GM04503 (cell line): ENCODE measurements around the gene ZNF329.
A peak's percentile ranks its signal among the peaks of the same experiment; 100 is the strongest.
"Not testable (repeated sequence)": the region's sequence is repeated elsewhere in the genome, so short reads cannot be mapped to it uniquely, and the experiment has no call there.

Experiments
- DNase-seq: peaks from one replicate; pipeline ENCODE4 v3.0.0-alpha.2; 2012; ENCODE audit warnings: low read depth

The ZNF329 gene

DNA sequence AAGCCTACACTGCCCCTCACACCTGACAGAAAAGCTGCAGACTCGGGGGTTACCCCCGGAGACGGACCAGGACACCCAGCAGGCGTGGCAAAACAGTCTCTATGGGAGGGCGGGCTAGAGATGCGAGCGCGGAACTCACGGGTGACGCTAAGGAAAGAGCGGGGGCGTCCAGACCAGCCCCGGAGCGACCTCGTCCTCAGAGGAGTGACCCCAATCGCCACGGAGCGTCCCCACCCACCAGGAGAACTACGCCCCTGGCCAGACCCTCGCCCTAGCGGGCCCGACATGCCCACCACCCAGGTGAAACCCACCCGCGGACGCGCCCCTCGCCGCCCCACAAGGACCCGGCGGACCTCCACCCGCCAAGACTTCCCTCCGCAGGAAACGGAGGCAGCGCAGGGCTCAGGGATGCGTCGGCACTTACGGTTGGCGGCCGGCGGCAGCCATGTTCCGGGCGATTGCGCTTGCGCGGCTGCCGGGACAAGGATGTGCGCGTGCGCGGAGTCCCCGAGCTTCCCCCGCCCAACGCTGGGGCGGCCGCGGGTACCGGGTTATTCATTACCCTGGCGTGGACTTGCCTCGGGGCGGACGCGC, at the start of gene ZNF329:
TSS of gene ZNF329 (minus strand) at position 462 of the 594 bp plus-strand sequence. CDS start 21,286 bp downstream, outside the sequence.
- DNase-seq = peak; percentile 13

DNA sequence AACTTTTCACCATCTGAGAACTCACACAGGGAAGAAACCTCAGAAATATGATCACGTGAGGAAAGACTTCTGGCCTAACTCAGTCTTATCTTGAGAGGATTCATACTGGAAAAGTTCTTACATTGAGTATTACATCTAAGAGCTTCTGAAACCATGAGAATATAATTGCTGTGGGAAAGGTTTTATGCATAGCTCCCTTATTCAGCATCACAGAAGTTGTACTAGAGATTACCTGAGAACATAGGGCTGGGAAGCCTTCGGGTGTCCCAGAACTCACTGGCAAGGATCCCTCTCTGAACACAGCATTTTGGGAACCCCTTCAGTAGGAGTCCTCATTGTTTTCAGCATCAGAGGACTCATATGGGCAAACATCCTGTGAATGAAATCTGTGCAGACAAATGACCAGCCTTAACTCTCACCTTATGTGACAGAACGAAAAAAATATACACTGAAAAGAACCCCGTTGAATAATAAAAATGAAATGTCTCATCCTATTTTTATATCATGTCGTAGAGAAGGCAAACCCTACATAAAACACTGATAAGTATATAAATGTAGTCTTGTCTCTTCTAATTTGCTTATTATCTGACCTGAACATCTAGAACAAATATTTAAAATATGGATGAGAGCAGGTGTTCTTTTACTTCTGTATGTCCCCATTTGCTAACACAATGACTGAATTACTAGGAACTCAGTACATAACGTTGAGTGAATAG, 46.5 kb upstream of the ZNF329 start:
- peak; percentile 3 for DNase-seq

DNA sequence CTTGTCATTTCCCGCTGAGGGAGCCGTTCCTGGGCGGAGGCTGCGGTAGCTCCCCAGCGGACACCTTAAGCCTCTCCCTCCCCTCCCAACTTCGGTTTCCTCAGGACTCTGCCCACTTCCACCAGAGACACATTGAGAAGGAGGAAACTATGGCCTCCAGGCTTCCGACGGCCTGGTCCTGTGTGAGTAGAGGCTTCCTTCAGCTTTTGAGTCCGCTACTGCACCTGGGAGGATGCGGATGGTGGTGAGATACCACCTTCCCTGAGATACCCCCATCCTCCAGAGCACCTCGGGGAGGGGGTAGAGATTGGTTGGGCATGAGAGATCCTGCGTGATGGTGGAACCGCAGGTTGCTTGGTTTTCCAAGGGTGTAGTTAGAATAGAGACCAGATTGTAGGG, 33.2 kb upstream of the ZNF329 start:
- no peak for DNase-seq

DNA sequence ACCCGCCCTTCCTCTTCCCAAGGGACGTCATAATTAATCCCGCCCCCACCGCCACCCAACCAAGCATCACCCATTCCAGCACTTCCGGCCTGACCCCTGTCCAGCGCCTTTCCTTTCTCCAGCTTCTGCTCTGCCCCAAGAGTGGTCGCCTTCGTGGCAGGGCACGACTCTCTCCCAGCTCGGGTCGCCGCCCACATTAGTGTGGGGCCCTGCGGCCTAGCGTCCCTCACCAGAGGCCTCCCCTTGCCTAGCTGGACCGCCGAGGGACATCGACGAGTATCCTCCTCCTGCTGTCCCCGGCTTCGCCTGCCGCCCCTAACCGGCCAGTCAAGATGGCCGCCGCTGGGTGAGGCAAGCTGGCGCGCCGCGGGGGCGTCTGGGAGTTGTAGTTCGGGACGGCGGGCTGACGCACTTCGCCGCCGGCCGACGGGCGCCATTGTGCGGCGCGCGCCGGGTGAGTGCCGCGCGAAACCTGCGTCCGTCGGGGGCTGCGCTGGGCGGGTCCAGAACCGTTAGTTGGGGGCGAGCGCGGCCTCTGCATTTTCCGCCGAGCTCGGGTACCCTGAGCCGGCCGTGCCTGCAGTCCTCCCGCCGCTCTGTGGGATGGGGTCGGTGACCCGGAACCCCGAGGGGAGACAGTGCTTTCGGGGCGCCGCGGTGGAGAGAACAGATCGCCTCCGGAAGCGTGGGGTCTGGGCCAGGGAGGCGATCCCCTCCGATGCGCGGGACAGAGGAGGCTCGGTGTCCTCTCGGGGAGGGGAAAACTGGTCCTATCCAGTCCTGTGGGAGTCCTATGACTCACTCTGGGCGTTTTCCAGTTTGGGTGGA, 32.6 kb upstream of the ZNF329 start, which contains the start of gene ZNF274:
TSS of gene ZNF274 (plus strand) at position 73 of the 828 bp plus-strand sequence. CDS start 905 bp downstream, outside the sequence.
- DNase-seq = peak; percentile 59

DNA sequence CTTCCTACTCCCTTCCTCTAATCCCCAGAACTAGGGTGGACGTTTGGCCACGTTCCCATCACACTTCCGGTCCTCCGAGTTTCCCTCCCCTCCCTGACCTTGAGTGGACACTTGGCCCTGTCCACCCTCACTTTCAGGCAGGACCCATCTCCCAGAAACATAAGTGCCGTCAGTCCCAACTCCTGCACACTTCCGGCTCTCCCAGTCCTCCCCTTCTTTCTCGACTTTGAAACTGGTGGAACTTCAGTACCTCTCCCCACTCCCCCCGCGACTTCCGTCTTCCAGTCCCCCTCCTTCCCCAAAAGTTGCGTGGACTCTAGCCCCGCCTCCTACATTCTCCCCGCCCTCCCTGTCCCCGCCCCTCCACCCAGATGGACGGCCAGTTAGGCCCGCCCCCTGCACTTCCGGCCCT, 32.0 kb upstream of the ZNF329 start:
- DNase-seq = no peak

DNA sequence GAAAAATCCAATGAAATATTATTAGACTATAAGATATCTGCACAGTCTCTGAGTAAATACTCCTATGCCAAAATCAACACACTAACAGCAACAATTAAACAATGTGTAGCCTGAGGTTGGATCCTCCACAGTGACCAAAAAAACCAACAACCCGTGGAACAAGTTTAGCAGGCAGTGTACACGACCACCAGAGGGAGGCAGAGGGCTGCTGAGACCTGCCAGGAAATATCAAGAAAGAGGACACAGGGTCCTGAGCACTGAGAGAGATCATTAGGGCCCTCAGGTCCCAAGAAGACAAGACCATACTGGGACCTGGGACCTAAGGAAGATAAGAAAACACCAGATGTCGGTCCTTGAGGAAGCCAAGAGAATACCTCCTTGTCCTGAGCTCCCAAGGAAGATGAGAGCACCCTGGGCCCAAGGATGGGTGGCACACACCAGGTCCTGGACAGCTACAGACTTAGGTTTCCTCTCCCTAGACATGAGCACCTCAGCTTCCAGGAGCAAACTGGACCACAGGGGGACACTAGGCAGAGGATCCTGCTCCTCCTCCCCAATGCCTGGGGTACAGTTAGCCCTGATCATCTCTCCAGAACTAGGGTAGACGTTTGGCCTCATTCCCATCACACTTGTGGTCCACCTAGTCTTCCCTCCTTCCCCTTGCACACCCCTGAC, 31.4 kb upstream of the ZNF329 start:
- no peak for DNase-seq

DNA sequence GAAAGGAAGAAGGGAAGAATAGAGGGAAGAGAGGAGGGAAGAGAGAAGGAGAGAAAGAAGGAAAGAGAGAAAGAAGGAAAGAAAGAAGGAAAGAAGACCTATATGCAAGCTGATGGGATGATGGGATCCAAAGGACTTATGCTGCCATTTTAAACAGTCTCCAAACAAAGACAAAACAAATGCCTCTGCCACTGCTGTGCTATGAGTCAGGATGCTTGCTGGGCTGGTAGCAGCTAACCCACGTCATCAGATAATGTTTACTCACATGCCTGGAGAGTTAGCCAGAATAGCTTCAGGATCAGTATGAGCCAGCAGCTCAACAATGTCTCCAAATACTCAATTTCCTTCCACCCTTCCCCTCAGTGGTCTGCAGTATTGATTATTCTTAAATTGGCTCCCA, 20.3 kb upstream of the ZNF329 start:
- no peak for DNase-seq

DNA sequence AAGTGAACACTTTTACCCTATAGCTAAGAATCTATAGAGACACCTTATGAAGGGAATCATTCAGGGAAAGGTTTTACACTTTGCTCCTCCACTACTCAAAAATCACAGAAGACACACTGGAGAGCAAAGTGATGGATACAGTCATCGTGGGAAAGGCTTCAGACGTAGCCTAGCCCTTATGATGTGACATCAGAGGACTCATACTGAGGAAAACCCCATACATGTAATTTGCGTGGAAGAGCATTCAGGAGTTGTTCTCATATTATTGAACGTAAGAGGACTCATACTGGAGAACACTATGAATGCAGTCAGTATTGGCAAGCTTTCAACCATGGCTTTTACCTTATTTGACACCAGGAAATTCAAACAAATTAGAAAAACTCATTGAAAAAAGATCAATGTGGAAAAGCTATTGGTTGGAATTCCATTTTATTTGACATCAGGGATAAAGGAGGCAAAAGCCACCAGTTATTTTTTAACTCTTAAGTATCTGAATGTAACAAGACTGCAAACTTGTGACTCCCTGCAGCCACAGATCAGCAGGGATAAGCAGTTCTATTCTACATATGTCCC, 16.2 kb upstream of the ZNF329 start:
- DNase-seq = no peak

DNA sequence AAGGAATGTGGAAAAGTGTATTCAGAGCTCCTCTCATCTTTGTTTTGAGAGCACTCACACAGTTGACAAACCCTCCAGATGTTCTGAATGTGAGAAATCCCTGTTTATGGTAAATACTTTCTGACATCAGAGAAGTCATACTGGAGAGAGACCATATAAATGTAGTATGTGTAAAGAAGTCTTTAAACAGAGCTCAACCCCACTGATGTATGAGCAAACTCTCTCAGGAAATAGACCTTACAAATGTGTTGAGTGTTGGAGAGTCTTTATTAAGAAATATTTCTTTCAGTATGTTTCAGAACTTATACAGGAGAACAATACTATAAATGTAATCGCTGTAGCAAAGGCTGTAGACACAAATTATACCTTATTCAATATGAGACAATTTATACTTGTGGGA, 15.7 kb upstream of the ZNF329 start:
- no peak for DNase-seq

DNA sequence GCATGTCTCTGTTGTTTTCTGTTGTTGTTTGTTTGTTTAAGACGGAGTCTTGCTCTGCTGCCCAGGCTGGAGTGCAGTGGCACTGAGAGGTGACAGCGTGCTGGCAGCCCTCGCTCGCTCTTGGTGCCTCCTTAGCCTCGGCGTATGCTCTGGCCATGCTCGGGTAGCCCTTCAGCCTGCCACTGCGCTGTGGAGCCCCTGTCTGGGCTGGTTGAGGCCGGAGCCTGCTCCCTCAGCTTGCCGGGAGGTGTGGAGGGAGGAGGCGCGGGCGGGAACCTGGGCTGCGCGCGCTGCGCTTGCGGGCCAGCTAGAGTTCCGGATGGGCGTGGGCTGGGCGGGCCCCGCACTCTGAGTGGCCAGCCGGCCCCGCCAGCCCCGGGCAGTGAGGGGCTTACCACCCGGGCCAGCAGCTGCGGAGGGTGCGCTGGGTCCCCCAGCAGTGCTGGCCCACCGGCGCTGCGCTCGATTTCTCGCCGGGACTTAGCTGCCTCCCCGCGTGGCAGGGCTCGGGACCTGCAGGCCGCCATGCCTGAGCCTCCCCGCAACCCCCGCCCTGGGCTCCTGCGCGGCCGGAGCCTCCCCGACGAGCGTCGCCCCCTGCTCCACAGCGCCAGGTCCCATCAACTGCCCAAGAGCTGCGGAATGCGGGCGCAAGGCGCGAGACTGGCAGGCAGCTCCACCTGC, 6.6 kb upstream of the ZNF329 start:
- no peak for DNase-seq

DNA sequence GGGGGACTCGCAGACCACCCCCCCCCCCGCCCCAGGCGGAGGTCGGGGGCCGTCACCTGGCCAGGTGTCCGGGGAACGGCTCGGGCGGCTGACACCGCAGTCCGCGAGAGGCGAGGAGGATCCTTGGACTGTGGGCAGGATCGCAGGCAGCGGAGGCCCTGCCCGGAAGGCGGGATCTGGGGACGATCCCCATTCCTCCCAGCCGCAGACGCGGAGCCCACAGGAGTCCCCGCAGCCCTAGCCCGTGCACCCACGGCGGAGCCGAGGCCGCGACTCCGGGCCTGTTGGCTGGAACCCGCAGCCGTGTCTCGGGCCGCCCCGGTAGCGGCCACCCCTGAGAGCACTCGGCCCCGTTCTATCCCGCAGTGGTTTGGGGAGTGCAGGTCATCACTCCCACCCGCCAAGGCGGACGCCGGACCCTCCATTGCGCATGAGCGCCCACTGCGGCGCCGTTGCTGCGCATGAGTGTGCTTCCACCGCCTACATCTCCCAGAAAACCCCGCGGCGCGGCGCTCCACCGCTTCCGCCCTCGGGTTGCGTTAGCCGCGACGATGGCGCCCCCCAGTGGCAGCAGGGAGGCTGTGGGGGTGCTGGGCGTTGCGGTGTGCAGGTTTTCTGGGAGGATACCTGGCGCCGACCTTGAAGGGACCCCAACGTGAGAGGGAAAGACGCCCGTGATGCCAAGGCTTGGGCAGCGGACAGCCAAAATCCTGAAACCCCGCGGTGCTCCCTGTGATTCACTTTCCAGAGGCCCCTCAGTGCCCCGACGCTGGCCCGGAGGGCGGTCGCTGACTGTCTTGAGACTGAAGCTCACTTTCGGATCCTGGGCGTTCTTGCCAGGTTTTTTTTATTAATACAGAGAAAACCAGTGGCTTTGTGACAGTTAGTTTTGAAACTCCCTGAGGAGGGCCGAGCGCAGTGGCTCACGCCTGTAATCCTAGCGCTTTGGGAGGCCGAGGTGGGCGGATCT, 4.4 kb upstream of the ZNF329 start:
- DNase-seq = peak; percentile 65

DNA sequence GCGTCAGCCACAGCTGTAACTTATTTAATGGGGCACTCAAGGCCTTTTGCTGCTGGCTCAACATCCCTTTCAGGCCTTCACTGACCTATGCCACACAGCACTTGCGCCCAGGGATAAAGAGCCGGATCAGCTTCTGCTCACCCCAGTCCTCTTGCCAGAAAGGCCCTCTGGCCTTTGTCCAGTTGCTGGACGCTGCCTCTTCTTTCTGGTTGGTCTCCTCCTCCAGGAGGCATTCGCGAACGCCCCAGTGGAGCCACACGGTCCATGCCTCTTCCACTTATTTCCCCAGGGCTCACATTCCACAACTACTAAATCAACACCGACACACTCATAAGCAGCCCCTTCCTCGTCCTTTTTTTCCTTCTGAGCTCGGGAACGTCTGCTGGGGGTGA, 3.7 kb upstream of the ZNF329 start:
- DNase-seq = peak; percentile 18

DNA sequence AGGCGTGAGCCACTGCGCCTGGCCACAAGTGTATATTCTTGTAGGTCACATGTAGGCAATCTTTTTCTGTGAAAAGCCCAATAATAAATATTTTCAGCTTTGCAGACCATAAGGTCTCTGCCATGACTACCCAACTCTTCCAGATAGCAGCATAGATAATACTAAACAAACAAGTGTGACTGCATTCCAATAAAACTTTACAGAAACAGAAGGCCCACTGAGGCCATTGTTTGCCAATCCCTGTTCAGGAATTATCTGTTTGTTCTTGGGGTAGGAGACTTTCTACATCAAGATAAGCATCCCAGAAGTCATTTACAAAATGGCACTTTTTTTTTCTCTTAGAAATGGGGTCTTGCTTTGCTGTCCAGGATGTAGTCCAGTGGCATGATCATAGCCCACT, 2.8 kb upstream of the ZNF329 start:
- no peak for DNase-seq

DNA sequence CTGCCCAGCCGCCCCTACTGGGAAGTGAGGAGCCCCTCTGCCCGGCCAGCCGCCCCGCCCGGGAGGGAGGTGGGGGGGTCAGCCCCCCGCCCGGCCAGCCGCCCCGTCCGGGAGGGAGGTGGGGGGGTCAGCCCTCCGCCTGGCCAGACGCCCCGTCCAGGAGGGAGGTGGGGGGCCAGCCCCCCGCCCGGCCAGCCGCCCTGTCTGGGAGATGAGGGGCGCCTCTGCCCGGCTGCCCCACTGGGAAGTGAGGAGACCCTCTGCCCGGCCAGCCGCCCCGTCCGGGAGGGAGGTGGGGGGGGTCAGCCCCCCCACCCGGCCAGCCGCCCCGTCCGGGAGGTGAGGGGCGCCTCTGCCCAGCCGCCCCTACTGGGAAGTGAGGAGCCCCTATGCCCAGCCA, 3.1 kb downstream of the ZNF329 start:
- not testable (repeated sequence) for DNase-seq

DNA sequence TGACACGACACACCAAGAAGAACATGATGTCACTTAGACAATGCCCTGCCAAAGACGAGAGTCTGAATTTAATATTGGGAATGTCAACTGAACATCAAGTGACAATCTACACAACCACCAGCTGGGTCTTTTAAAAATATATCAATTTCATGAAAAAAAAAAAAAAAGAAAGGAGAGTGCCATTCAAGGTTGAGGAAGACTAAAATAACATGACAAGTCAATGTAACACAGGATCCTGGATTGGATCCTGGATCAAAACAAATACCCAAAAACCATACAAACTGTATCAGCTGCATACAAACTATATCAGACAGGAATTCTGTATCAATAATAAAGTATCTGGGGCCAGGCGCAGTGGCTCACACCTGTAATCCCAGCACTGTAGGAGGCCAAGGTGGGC, 4.7 kb downstream of the ZNF329 start:
- no peak for DNase-seq

DNA sequence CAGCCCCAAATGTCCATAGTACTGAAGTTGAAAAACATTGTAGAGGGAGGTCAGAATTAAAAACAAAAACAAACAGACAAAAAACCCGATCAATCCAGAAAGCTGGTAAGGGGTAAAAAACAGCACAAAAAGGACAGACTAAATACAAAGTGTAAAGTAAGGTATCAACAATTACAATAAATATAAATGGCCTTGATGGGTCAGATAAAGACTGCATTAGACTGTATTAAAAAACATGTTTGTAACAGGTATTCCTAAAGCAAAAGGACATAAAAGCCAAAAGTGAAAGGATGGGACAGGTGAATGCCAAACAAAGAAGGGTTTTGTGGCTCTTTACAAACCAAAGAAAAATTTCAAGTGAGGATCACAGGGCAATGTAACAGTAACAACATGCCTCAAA, 16.3 kb downstream of the ZNF329 start:
- no peak for DNase-seq

DNA sequence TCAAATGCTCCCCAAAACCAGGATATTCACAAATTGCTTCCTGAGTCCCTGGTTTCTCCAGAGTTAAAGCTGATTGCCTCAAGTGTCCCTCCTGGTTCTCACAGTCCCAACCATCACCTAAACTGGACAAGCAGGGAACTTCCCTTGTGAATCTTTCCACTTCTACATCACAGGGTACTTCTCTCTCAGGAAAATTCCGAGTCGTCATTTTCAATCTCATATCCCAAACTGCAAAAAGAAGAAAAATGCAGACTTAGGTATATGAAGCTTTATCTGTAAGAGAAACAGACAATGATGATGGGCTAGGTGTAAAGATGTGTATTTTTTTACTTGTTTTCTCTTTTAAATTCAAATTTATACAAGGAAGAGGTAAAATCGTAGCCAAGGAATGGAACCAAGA, 21.3 kb downstream of the ZNF329 start:
- no peak for DNase-seq

DNA sequence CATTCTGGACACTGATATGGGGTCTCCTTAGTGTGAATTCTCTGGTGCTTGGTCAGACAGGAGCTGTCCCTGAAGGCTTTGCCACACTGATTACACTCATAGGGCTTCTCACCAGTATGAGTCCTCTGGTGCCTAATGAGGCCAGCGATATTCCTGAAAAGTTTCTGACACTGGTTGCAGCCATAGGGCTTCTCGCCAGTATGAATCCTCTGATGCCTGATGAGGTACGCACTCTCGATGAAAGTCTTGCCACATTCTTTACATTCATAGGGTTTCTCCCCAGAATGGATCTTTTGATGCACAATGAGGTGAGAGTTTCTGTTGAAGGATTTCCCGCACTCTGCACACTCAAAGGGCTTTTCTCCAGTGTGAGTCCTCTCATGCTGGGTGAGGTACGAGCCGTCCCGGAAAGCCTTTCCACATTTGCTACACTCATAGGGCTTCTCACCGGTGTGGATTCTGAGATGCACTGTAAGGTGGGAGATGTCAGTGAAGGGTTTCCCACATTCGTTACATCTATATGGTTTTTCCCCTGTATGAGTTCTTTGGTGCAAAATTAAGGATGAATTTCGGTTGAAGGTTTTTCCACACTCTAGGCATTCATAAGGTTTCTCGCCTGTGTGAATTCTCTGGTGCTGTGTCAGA, 22.4 kb downstream of the ZNF329 start:
- DNase-seq = no peak

DNA sequence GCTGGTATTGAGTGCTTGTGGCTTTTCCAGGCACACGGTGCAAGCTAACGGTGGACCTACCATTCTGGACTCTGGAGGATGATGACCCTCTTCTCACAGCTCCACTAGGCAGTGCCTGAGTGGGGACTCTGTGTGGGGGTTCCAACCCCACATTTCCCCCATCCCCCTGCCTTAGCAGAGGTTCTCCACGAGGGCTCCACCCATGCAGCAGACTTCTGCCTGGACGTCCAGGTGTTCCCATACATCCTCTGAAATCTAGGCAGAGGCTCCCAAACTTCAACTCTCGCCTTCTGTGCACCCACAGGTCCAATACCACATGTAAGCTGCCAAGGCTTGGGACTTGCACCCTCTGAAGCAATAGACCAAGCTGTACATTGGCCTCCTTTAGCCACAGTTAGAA, 27.2 kb downstream of the ZNF329 start:
- DNase-seq = no peak
